Suppressor macrophage (primary cell): Measurements from ENCODE around the gene LRRC57.

ENCODE experiments used
- DNase-seq, 4 experiments: peaks; one replicate each; pipeline ENCODE4 v3.0.0-alpha.2; 2020 to 2022

LRRC57 gene

DNA sequence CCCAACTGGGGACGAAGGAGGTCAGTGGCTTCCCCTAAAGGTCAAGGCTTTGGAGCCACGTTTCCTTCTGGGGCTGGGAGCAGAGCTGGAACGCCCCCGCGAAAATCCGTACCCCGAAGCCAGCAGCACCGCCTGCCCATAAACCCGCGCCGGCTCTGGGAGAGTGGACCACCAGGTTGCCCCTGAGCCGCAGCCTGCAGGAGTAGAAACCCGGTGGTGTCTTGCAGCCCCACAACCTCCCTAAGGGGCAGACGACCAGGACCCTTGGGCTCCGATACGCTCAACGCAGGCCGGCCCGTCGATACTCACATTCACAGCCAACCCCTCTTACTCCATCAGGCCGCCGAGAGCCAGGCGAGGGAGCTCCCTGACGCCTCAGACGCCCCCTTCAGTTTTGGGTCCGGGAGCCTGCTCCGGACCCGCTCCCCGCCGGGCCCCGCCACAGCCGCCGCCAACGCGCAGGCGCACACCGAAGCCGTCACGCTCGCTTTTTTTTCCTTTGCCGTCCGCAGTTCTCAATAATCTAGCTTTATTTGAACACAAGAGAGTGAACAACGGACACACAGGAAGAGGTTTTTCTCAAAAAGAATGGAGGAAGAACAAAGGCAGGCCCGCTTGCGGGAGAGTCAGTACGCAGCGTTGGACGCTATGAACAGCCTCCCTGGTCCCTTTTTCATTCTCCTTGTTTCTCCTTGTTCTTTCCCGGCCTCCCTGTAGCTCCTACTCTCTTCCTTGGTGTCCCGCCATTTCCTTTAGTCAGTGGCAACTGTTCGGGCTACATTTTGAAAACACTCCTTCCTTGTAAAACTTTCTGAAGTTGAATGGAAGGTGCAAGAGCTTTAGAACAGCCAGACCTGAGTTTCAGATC is 57.7 kb downstream of the LRRC57 start, which contains the start of gene ZNF106:
Gene ZNF106 (minus strand): TSS at position 471 of the 868 bp plus-strand sequence. CDS start 18,852 bp downstream, outside the sequence.
- DNase-seq: peak; percentile 92 to 96 (median 94)

DNA sequence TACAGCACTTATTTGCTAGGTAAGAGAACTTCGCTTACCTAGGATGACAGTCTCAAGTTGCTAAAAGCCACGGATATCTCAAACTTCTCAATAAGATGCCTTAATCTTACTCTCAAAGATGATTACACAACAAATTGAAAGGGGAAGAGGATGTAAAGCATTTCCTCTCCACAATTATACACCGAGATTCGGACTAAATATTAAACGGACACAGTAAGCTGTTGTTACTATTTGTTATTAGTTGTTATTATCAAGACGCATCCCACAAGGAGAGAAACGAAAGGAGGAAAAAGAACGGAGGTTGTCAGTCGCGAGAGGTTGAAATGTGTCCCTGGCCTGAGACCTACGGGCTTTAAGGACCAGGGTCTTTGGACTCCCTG is 58.3 kb downstream of the LRRC57 start:
- peak in 3 of 4 experiments; percentile 34 to 66 (median 61) for DNase-seq
